ENCODE measurements around the gene CPZ.

- TF ChIP-seq ZNF138 (CRISPR knock-in tag; conservative IDR thresholded peaks at IDR 0.05) (no peak), FOXK1 (CRISPR knock-in tag; IDR thresholded peaks at IDR 0.05) (no peak), RELA (CRISPR knock-in tag; IDR thresholded peaks at IDR 0.05; ENCODE audit: borderline replicate concordance) (no peak), NR2C2 (CRISPR knock-in tag; IDR thresholded peaks at IDR 0.05) (no peak)
- TF ChIP-seq, protein P1, sequence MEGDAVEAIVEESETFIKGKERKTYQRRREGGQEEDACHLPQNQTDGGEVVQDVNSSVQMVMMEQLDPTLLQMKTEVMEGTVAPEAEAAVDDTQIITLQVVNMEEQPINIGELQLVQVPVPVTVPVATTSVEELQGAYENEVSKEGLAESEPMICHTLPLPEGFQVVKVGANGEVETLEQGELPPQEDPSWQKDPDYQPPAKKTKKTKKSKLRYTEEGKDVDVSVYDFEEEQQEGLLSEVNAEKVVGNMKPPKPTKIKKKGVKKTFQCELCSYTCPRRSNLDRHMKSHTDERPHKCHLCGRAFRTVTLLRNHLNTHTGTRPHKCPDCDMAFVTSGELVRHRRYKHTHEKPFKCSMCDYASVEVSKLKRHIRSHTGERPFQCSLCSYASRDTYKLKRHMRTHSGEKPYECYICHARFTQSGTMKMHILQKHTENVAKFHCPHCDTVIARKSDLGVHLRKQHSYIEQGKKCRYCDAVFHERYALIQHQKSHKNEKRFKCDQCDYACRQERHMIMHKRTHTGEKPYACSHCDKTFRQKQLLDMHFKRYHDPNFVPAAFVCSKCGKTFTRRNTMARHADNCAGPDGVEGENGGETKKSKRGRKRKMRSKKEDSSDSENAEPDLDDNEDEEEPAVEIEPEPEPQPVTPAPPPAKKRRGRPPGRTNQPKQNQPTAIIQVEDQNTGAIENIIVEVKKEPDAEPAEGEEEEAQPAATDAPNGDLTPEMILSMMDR (IDR thresholded peaks at IDR 0.05) = no peak
Measured at GRCh38 chr4:8605289-8605688, 12.7 kb downstream of the CPZ start.
